ENCODE data around the gene RGMA. TPM values are rescaled to one million over a fixed set of nuclear protein-coding genes. Genes with fewer than 3 reads are reported as not detected.

Gene RGMA
- total RNA-seq, 1 donor, result 6.1 TPM

GRCh38 chr15:93027413-93027812 is 61.6 kb downstream of the RGMA start:
- H3K4me3 ChIP-seq (ENCODE audit: low read depth, low read length), result no peak overlapping the region
- TF ChIP-seq CTCF (IDR thresholded peaks at IDR 0.05; ENCODE audit: insufficient read depth, low read length), result no peak
- peak; percentile 39 for DNase-seq (ENCODE audit: low read depth)

DNA sequence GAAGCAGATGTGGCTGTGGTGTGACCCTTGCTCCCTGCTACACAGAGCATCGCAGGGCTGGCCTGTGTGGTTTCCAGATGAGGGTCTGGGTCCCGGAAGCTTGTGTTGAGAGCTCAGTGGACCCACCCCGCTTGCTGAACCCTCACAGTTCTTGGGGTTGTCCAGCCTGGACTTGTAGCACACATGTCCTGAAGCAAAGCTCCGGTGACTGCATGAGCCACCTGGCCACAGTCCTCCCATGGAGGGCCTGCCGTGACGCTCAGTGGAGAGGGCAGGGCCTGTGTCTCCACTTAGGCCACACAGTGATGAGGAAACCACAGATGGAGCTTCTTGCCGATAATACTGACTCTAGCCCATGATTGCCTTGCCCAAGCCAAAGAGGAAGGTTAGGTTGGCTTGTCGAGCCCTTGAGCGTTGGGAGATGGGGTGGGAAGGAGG is 62.6 kb downstream of the RGMA start:
- DNase-seq (ENCODE audit: low read depth), result no peak
- no peak overlapping the region for H3K4me3 ChIP-seq (ENCODE audit: low read depth, low read length)
- TF ChIP-seq CTCF (IDR thresholded peaks at IDR 0.05; ENCODE audit: insufficient read depth, low read length), result no peak

- no peak overlapping the region for H3K4me3 ChIP-seq (ENCODE audit: low read depth, low read length)
- no peak for TF ChIP-seq CTCF (IDR thresholded peaks at IDR 0.05; ENCODE audit: insufficient read depth, low read length)
- DNase-seq (ENCODE audit: low read depth), result no peak
These were observed 63.4 kb downstream of the RGMA start for GRCh38 chr15:93025625-93025982.

GRCh38 chr15:93024716-93025624 is 64.0 kb downstream of the RGMA start:
- DNase-seq (ENCODE audit: low read depth), result no peak
- TF ChIP-seq CTCF (IDR thresholded peaks at IDR 0.05; ENCODE audit: insufficient read depth, low read length), result no peak
- H3K4me3 ChIP-seq (ENCODE audit: low read depth, low read length), result no peak overlapping the region

DNA sequence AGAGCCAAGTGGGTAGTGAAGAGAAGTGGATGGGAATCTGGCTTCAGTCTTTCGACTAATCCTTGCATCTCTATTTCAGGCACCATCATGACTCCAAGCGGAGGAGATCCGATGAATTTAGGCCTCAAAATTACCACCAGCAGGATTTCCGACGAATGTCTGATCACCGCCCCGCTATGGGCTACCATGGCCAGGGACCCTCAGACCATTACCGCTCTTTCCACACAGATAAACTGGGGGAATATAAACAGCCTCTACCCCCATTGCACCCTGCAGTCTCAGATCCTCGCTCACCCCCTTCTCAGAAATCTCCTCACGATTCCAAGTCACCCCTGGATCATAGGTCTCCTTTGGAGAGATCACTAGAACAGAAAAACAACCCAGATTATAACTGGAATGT is 64.7 kb downstream of the RGMA start:
- no peak for TF ChIP-seq CTCF (IDR thresholded peaks at IDR 0.05; ENCODE audit: insufficient read depth, low read length)

GRCh38 chr15:93020976-93021772 is 67.8 kb downstream of the RGMA start:
- DNase-seq (ENCODE audit: low read depth), result no peak
- H3K4me3 ChIP-seq (ENCODE audit: low read depth, low read length), result no peak overlapping the region
- no peak for TF ChIP-seq CTCF (IDR thresholded peaks at IDR 0.05; ENCODE audit: insufficient read depth, low read length)

More for the DNA sequence above, 64.7 kb downstream of the RGMA start:
- no peak overlapping the region for H3K4me3 ChIP-seq (ENCODE audit: low read depth, low read length)
- no peak for DNase-seq (ENCODE audit: low read depth)
